ENCODE measurements around the gene DMD.

DNA sequence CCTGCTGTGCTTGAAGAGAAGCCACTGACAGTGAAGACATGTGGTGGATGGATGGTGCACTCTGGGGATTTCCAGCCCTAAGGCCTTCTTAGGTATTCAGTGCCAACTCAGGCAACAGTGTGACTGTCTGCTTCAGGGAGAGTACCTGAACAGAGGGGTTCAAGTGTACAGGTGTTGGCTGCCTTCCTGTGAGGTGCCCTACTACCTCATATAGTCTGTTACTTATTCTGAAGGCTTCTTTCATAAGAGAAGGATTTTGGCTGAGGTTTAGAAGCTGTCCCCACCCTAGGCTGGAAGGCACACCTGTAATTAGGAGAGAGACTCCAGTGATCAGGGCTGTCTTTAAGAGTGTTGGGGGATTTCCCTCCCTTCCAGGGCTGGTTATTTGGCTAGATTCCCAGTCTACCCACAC is 2141.3 kb downstream of the DMD start:
- TF ChIP-seq, protein P1, sequence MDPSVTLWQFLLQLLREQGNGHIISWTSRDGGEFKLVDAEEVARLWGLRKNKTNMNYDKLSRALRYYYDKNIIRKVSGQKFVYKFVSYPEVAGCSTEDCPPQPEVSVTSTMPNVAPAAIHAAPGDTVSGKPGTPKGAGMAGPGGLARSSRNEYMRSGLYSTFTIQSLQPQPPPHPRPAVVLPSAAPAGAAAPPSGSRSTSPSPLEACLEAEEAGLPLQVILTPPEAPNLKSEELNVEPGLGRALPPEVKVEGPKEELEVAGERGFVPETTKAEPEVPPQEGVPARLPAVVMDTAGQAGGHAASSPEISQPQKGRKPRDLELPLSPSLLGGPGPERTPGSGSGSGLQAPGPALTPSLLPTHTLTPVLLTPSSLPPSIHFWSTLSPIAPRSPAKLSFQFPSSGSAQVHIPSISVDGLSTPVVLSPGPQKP (IDR thresholded peaks at IDR 0.05; ENCODE audit: low read depth, low read length) = no peak
- TF ChIP-seq, protein P2, sequence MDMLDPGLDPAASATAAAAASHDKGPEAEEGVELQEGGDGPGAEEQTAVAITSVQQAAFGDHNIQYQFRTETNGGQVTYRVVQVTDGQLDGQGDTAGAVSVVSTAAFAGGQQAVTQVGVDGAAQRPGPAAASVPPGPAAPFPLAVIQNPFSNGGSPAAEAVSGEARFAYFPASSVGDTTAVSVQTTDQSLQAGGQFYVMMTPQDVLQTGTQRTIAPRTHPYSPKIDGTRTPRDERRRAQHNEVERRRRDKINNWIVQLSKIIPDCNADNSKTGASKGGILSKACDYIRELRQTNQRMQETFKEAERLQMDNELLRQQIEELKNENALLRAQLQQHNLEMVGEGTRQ (IDR thresholded peaks at IDR 0.05) = no peak

All from A549 (cell line).